ENCODE results near the gene EOGT.

EOGT gene

GRCh38 chr3:68996356-68996995 is 17.0 kb downstream of the EOGT start:
- TF ChIP-seq CTCF (conservative IDR thresholded peaks at IDR 0.05; ENCODE audit: low read depth, low read length): no peak
- Histone ChIP-seq H2AFZ (ENCODE audit: low read depth) (no peak overlapping the region), H4K20me1 (ENCODE audit: insufficient read depth) (no peaks in the 10 kb centered on the region)

DNA sequence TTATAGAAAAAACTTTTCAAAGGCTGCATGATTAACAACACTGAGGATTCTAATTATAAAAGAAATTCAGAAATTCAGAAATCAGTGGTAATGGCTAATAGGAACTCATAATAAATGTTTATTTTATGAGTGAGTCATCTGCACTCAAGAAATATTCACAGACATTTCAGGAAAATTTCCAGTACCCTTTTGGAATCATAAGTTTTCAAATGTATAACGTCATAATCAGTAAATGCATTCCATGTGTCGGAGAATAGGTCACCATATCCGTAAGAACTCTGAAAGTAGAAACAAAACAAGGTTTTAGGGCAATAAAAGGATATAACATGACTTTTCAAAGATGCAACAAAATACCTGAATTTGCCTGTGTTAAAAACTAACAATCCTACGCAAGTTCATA is 24.7 kb downstream of the EOGT start:
- no peaks in the 10 kb centered on the region for H3K36me3 ChIP-seq (ENCODE audit: insufficient read depth)

More at GRCh38 chr3:68996356-68996995, 17.0 kb downstream of the EOGT start:
- H3K9ac ChIP-seq: no peak overlapping the region
- H3K27me3 ChIP-seq (ENCODE audit: insufficient read depth, low read depth): no peaks in the 10 kb centered on the region
- no peaks in the 10 kb centered on the region for H3K36me3 ChIP-seq (ENCODE audit: insufficient read depth)
- H3K4me2 ChIP-seq: no peak overlapping the region
- no peak overlapping the region for H3K4me3 ChIP-seq (IDR thresholded peaks at IDR 0.05; ENCODE audit: insufficient read depth, low read depth, low read length)
- H3K27ac ChIP-seq: no peak overlapping the region
- no peaks in the 10 kb centered on the region for H3K79me2 ChIP-seq (ENCODE audit: insufficient read depth, low read depth)
- no peaks in the 10 kb centered on the region for H3K4me1 ChIP-seq (ENCODE audit: low read depth, poor library complexity, severe bottlenecking)

GRCh38 chr3:68987322-68987721 is 26.2 kb downstream of the EOGT start:
- Histone ChIP-seq H2AFZ (ENCODE audit: low read depth) (no peak overlapping the region), H3K27ac (no peak overlapping the region), H3K36me3 (ENCODE audit: insufficient read depth) (no peaks in the 10 kb centered on the region), H3K79me2 (ENCODE audit: insufficient read depth, low read depth) (no peaks in the 10 kb centered on the region), H3K4me1 (ENCODE audit: low read depth, poor library complexity, severe bottlenecking) (no peaks in the 10 kb centered on the region), H3K4me2 (no peak overlapping the region), H3K27me3 (ENCODE audit: insufficient read depth, low read depth) (no peaks in the 10 kb centered on the region), H3K4me3 (IDR thresholded peaks at IDR 0.05; ENCODE audit: insufficient read depth, low read depth, low read length) (no peak overlapping the region), H3K9ac (no peak overlapping the region), H4K20me1 (ENCODE audit: insufficient read depth) (no peaks in the 10 kb centered on the region)
- no peak for TF ChIP-seq CTCF (conservative IDR thresholded peaks at IDR 0.05; ENCODE audit: low read depth, low read length)

More for the DNA sequence above, 24.7 kb downstream of the EOGT start:
- Histone ChIP-seq H3K27ac (no peak overlapping the region), H3K9ac (no peak overlapping the region), H2AFZ (ENCODE audit: low read depth) (no peak overlapping the region), H3K4me3 (IDR thresholded peaks at IDR 0.05; ENCODE audit: insufficient read depth, low read depth, low read length) (no peak overlapping the region), H4K20me1 (ENCODE audit: insufficient read depth) (no peaks in the 10 kb centered on the region), H3K4me2 (no peak overlapping the region), H3K4me1 (ENCODE audit: low read depth, poor library complexity, severe bottlenecking) (no peaks in the 10 kb centered on the region), H3K27me3 (ENCODE audit: insufficient read depth, low read depth) (no peaks in the 10 kb centered on the region), H3K79me2 (ENCODE audit: insufficient read depth, low read depth) (no peaks in the 10 kb centered on the region)
- no peak for TF ChIP-seq CTCF (conservative IDR thresholded peaks at IDR 0.05; ENCODE audit: low read depth, low read length)

- Histone ChIP-seq H3K79me2 (ENCODE audit: insufficient read depth, low read depth) (no peaks in the 10 kb centered on the region), H3K4me2 (no peak overlapping the region), H3K36me3 (ENCODE audit: insufficient read depth) (no peaks in the 10 kb centered on the region), H3K9ac (no peak overlapping the region), H4K20me1 (ENCODE audit: insufficient read depth) (no peaks in the 10 kb centered on the region), H3K27me3 (ENCODE audit: insufficient read depth, low read depth) (no peaks in the 10 kb centered on the region), H2AFZ (ENCODE audit: low read depth) (no peak overlapping the region), H3K27ac (no peak overlapping the region), H3K4me3 (IDR thresholded peaks at IDR 0.05; ENCODE audit: insufficient read depth, low read depth, low read length) (no peak overlapping the region), H3K4me1 (ENCODE audit: low read depth, poor library complexity, severe bottlenecking) (no peaks in the 10 kb centered on the region)
- TF ChIP-seq CTCF (conservative IDR thresholded peaks at IDR 0.05; ENCODE audit: low read depth, low read length): no peak
These were observed 26.8 kb downstream of the EOGT start for GRCh38 chr3:68986496-68987208.

All from KMS-11 (cell line).